Naive thymus-derived CD8-positive, alpha-beta T cell (primary cell): ENCODE measurements around the gene FRY. TPM values are rescaled to one million over a fixed set of nuclear protein-coding genes. Genes with fewer than 3 reads are reported as not detected.

Experiments
- ATAC-seq, 2 donors: fragments of 150-1000 bp; cut with Tn5 transposase in 1 of 2; sonication (Bioruptor Pico), chemical (Tn5 transposase) in 1 of 2; 1 replicate in 1 of 2; 2 replicates in 1 of 2; pipeline ENCODE4 v1.10.0; 2021; ENCODE audit warnings: mild to moderate bottlenecking in 2 of 2, moderate library complexity in 2 of 2
- POLR2A ChIA-PET: fragments of 350-600 bp; sonication (Branson Sonifier 250); formaldehyde crosslinking; loops from one replicate; lab custom pipeline; 2021; ENCODE audit warnings: antibody characterized with exemption; lab: Charles Lee
- DNase-seq, 10 donors: peaks; one replicate each; pipeline versions ENCODE4 v3.0.0 to v3.0.0-alpha.2; 2020 to 2022
- H3K27ac Mint-ChIP-seq, 10 donors: one replicate each; pipeline ENCODE4 v1.8.0; 2020 to 2022; ENCODE audit warnings: mild to moderate bottlenecking in 10 of 10, mixed read lengths in 10 of 10, moderate library complexity in 4 of 10, inconsistent platforms in 1 of 10
- H3K27me3 Mint-ChIP-seq, 5 donors: one replicate each; pipeline ENCODE4 v1.8.0; 2021 to 2022; ENCODE audit warnings: mixed read lengths in 5 of 5
- H3K36me3 Mint-ChIP-seq, 3 donors: one replicate each; pipeline ENCODE4 v1.8.0; 2020 to 2022; ENCODE audit warnings: mixed read lengths in 3 of 3, mild to moderate bottlenecking in 2 of 3, inconsistent platforms in 1 of 3
- H3K4me1 Mint-ChIP-seq, 4 donors: one replicate each; pipeline ENCODE4 v1.8.0; 2021 to 2022; ENCODE audit warnings: mixed read lengths in 4 of 4
- H3K4me3 Mint-ChIP-seq, 10 donors: one replicate each; pipeline ENCODE4 v1.8.0; 2020 to 2022; ENCODE audit warnings: mild to moderate bottlenecking in 10 of 10, mixed read lengths in 10 of 10, moderate library complexity in 6 of 10, inconsistent platforms in 1 of 10
- H3K9me3 Mint-ChIP-seq, 9 donors: one replicate each; pipeline ENCODE4 v1.8.0; 2020 to 2022; ENCODE audit warnings: mixed read lengths in 9 of 9, mild to moderate bottlenecking in 3 of 9, inconsistent platforms in 1 of 9, moderate library complexity in 1 of 9
- polyA plus RNA-seq, 3 donors: library from polyadenylated mRNA; unstranded; fragments of 300-500 nt; fragmentation: Illumina TruSeq; gene quantifications; one replicate each; pipeline ENCODE4 v1.2.3, GENCODE V29; 2021
- total RNA-seq, 8 experiments: library from RNA in 2 of 8; stranded (reverse) in 2 of 8; gene quantifications; one replicate each; pipeline ENCODE4 v1.2.3 and lab custom pipeline; 2021 to 2026

The FRY gene
- total and polyA plus RNA-seq, 5 experiments from 2014 or later, result 0.08 to 1.4 (median 0.40) TPM

GRCh38 chr13:32107474-32107873 is 75.9 kb downstream of the FRY start:
- Mint-ChIP-seq H3K9me3 (peaks cover 0 to 10% (median 0%) of the 10 kb centered on the region in 9 donors), H3K4me1 (no peaks in the 10 kb centered on the region), H3K4me3 (no peak overlapping the region), H3K36me3 (peaks cover 0 to 10% (median 0%) of the 10 kb centered on the region in 3 donors), H3K27me3 (no peaks in the 10 kb centered on the region), H3K27ac (no peak overlapping the region)
- ATAC-seq (no peak), DNase-seq (no peak)
- POLR2A ChIA-PET, result no interaction called here

DNA sequence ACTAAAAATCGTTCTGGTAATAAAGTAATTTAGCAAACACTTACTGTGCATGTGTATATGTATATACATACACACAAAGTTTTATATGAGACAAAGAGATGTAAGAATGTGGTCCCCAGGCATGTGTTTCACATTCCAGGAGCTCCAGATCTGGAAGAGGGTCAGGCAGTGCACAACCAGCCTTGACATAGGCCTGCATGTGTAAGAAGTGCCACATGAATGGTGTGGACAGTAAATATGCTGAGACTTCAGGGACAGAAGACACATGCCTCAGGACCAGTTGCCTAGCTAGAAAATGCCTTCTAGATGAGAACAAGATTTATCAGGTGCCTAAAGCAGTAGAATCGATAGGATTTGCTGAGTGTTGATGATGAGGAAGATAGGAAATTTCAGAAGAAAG is 76.4 kb downstream of the FRY start:
- Mint-ChIP-seq H3K27me3 (no peaks in the 10 kb centered on the region), H3K36me3 (peaks cover 0 to 10% (median 0%) of the 10 kb centered on the region in 3 donors), H3K4me3 (no peak overlapping the region), H3K9me3 (peaks cover 0 to 10% (median 0%) of the 10 kb centered on the region in 9 donors), H3K27ac (no peak overlapping the region), H3K4me1 (no peaks in the 10 kb centered on the region)
- ATAC-seq (no peak), DNase-seq (no peak)
- POLR2A ChIA-PET, result no interaction called here

DNA sequence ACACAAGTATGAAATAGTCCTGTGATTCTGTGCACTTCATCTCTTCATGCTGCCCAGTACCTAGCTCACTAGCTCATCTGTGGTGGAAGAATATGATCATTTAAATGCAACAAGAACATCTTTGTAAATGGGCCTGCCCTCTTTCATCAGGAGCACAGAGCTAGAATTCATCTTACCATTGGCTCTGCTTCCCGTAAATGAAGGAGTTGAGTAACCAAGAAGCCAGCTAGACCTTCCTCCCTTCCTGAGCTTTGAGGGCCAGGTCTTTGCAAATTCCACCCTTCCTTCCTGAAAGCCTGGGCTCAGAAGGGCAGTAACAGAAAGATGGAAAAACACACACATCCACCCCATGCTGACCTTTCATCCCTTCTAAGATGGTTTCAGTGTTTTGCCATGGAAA is 82.0 kb downstream of the FRY start:
- no peak overlapping the region for H3K27ac Mint-ChIP-seq
- H3K4me1 Mint-ChIP-seq, result peaks cover 0 to 16% (median 11%) of the 10 kb centered on the region in 4 donors
- POLR2A ChIA-PET, result no interaction called here

GRCh38 chr13:32114284-32114950 is 82.8 kb downstream of the FRY start:
- no peaks in the 10 kb centered on the region for H3K27me3 Mint-ChIP-seq
- no peaks in the 10 kb centered on the region for H3K9me3 Mint-ChIP-seq
- peaks cover 0 to 16% (median 11%) of the 10 kb centered on the region in 4 donors for H3K4me1 Mint-ChIP-seq
- H3K4me3 Mint-ChIP-seq, result no peak overlapping the region
- ATAC-seq, result no peak
- no peak for DNase-seq
- POLR2A ChIA-PET, result no interaction called here
- H3K36me3 Mint-ChIP-seq, result no peaks in the 10 kb centered on the region
- peak overlapping the region in 1 of 10 donors; percentile 6 for H3K27ac Mint-ChIP-seq

More for the DNA sequence above, 82.0 kb downstream of the FRY start:
- Mint-ChIP-seq H3K36me3 (no peaks in the 10 kb centered on the region), H3K4me3 (no peak overlapping the region), H3K27me3 (no peaks in the 10 kb centered on the region), H3K9me3 (no peaks in the 10 kb centered on the region)
- DNase-seq, result no peak
- no peak for ATAC-seq

DNA sequence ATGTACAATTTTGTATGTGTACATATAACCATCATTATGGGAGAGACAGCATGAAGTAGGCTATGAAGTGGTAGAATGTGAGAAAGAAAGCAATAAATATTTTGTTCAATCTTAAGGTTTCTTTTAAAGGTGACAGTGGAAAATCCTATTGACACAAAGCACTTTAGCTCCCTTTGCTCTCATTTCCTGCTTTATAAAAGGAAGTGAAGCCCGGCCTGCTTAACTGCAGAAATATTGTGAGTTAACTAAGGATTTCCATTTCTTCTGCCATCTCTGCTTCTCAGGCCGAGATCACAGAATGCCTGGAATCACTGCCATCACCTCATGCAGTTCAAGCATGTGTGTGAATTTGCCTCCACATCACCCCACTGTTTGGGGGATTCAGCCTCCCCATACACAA is 83.5 kb downstream of the FRY start:
- Mint-ChIP-seq H3K27ac (peak overlapping the region in 4 of 10 donors; percentile 3 to 52 (median 18)), H3K9me3 (no peaks in the 10 kb centered on the region), H3K27me3 (no peaks in the 10 kb centered on the region)

DNA sequence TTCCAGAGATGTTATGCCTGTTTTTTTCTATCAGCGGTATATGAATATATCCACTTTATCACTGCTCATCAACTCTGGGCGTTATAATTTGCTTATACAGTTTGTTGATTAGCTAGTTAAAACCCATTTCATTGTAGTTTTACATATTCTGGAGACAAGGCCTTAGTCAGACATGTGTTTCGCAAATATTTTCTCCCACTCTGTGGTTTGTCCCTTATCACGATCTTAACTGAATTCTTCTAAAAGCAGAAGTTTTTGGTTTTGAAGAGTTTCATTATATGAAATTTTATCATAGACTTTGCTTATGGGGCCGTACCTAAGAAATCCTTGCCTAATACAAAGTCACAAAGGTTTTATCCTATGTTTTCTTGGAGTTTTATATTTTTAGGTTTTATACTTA is 84.6 kb downstream of the FRY start:
- Mint-ChIP-seq H3K9me3 (no peaks in the 10 kb centered on the region), H3K36me3 (no peaks in the 10 kb centered on the region), H3K4me1 (peaks cover 0 to 16% (median 11%) of the 10 kb centered on the region in 4 donors), H3K4me3 (no peak overlapping the region), H3K27ac (peak overlapping the region in 1 of 10 donors; percentile 3), H3K27me3 (no peaks in the 10 kb centered on the region)
- ATAC-seq (no peak), DNase-seq (no peak)
- POLR2A ChIA-PET, result no interaction called here

More for the DNA sequence above, 83.5 kb downstream of the FRY start:
- POLR2A ChIA-PET, result no interaction called here
- Mint-ChIP-seq H3K4me1 (peaks cover 0 to 16% (median 11%) of the 10 kb centered on the region in 4 donors), H3K4me3 (no peak overlapping the region), H3K36me3 (no peaks in the 10 kb centered on the region)
- DNase-seq, result peak in 1 of 10 donors; percentile 2
- ATAC-seq, result no peak

DNA sequence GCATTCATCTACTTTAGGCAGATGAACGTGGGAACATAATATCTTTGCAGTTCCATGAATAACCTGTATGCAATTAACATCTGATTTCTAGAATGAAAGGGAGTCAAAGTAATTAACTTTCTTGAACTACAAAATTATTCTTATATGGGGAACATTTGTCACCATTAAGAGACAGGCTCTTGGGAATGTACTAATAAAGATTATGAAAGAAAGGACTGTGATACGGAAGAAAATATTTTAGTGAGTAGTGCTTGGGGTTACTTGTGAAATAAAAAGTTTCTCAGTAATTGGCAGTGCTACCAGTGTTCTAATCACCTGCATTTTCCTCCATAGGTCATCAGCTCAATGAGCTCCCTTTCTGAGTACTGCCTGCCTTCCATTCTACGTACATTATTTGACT is 85.4 kb downstream of the FRY start:
- ATAC-seq (no peak), DNase-seq (no peak)
- no peaks in the 10 kb centered on the region for H3K27me3 Mint-ChIP-seq
- POLR2A ChIA-PET, result interaction anchor here (0.5 kb wide), 1 partner anchor 539 kb away, joined by 3 read pairs; no protein-coding TSS in a partner anchor
- no peaks in the 10 kb centered on the region for H3K36me3 Mint-ChIP-seq
- peaks cover 0 to 3% (median 0%) of the 10 kb centered on the region in 9 donors for H3K9me3 Mint-ChIP-seq
- H3K4me1 Mint-ChIP-seq, result peaks cover 0 to 16% (median 11%) of the 10 kb centered on the region in 4 donors
- H3K4me3 Mint-ChIP-seq, result no peak overlapping the region
- no peak overlapping the region for H3K27ac Mint-ChIP-seq

DNA sequence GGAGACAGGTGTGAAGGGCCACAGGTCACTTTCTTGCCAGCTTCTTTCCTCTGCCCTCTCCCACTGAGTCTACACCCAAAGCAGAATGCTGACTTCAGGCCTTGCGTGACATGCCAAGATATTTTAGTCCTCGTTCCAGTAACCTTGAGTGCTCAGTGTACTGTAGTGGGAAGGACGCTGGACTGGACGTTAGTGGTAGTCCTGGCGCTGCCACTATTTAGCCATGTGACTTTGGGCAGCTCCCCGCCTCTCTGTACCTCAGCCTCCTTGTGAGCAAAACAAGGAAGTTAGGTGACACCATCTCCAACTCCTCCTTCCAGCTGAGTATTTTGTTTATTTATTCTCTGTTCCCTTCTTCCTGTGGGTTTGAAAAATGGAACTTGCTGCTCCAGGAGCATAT is 86.1 kb downstream of the FRY start:
- POLR2A ChIA-PET, result interaction anchor here (0.5 kb wide), 1 partner anchor 538 kb away, joined by 3 read pairs; no protein-coding TSS in a partner anchor
- no peak for ATAC-seq
- H3K27ac Mint-ChIP-seq, result no peak overlapping the region
- H3K36me3 Mint-ChIP-seq, result peaks cover 0 to 3% (median 0%) of the 10 kb centered on the region in 3 donors
- peaks cover 0 to 1% (median 0%) of the 10 kb centered on the region in 5 donors for H3K27me3 Mint-ChIP-seq
- no peak for DNase-seq
- H3K4me3 Mint-ChIP-seq, result no peak overlapping the region
- peaks cover 0 to 16% (median 11%) of the 10 kb centered on the region in 4 donors for H3K4me1 Mint-ChIP-seq
- peaks cover 0 to 8% (median 4%) of the 10 kb centered on the region in 9 donors for H3K9me3 Mint-ChIP-seq

GRCh38 chr13:32121316-32121715 is 89.7 kb downstream of the FRY start:
- no peaks in the 10 kb centered on the region for H3K4me1 Mint-ChIP-seq
- no peak for ATAC-seq
- H3K27me3 Mint-ChIP-seq, result peaks cover 0 to 1% (median 0%) of the 10 kb centered on the region in 5 donors
- DNase-seq, result no peak
- no peak overlapping the region for H3K4me3 Mint-ChIP-seq
- H3K27ac Mint-ChIP-seq, result no peak overlapping the region
- POLR2A ChIA-PET, result no interaction called here
- peaks cover 0 to 16% (median 7%) of the 10 kb centered on the region in 9 donors for H3K9me3 Mint-ChIP-seq
- peaks cover 0 to 3% (median 0%) of the 10 kb centered on the region in 3 donors for H3K36me3 Mint-ChIP-seq

- Mint-ChIP-seq H3K4me1 (no peaks in the 10 kb centered on the region), H3K36me3 (peaks cover 0 to 3% (median 0%) of the 10 kb centered on the region in 3 donors), H3K9me3 (peaks cover 0 to 16% (median 7%) of the 10 kb centered on the region in 9 donors), H3K27ac (no peak overlapping the region), H3K4me3 (no peak overlapping the region), H3K27me3 (peaks cover 0 to 1% (median 0%) of the 10 kb centered on the region in 5 donors)
- ATAC-seq (no peak), DNase-seq (no peak)
- POLR2A ChIA-PET, result no interaction called here
These were observed 93.2 kb downstream of the FRY start for GRCh38 chr13:32124743-32125142.

GRCh38 chr13:32125221-32125689 is 93.7 kb downstream of the FRY start:
- no peak for DNase-seq
- Mint-ChIP-seq H3K27ac (no peak overlapping the region), H3K36me3 (peaks cover 0 to 3% (median 0%) of the 10 kb centered on the region in 3 donors), H3K4me3 (no peak overlapping the region), H3K9me3 (peaks cover 0 to 16% (median 7%) of the 10 kb centered on the region in 9 donors), H3K4me1 (no peaks in the 10 kb centered on the region), H3K27me3 (peaks cover 0 to 1% (median 0%) of the 10 kb centered on the region in 5 donors)
- POLR2A ChIA-PET, result no interaction called here
- no peak for ATAC-seq

DNA sequence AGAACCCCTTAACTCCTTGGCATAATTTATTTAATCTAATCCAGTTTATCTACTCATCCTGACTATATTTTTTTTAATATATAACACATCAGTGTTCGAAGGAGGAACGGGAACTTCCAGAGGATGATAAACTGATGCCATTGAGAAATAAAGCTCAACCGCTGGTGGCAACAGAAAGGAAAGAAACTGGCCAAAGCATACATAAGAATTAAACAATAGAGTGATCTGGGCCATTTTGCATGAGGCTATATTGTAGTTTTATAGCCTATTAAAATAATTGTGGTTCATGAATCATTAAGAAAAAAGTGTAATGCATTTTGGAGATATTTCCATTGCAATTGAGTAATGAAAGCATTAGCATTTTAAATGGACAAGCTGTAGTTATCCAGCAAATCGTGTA is 94.2 kb downstream of the FRY start:
- H3K27ac Mint-ChIP-seq, result no peak overlapping the region
- no peak overlapping the region for H3K4me3 Mint-ChIP-seq
- no peaks in the 10 kb centered on the region for H3K4me1 Mint-ChIP-seq
- H3K27me3 Mint-ChIP-seq, result peaks cover 0 to 1% (median 0%) of the 10 kb centered on the region in 5 donors
- POLR2A ChIA-PET, result no interaction called here
- H3K36me3 Mint-ChIP-seq, result peaks cover 0 to 3% (median 0%) of the 10 kb centered on the region in 3 donors
- no peak for ATAC-seq
- no peak for DNase-seq
- peaks cover 0 to 16% (median 7%) of the 10 kb centered on the region in 9 donors for H3K9me3 Mint-ChIP-seq

- peaks cover 0 to 1% (median 0%) of the 10 kb centered on the region in 5 donors for H3K27me3 Mint-ChIP-seq
- POLR2A ChIA-PET, result no interaction called here
- ATAC-seq, result no peak
These were observed 94.7 kb downstream of the FRY start for GRCh38 chr13:32126278-32126677.

More at GRCh38 chr13:32126278-32126677, 94.7 kb downstream of the FRY start:
- H3K27ac Mint-ChIP-seq, result no peak overlapping the region
- DNase-seq, result no peak
- H3K4me1 Mint-ChIP-seq, result no peaks in the 10 kb centered on the region
- peaks cover 0 to 16% (median 7%) of the 10 kb centered on the region in 9 donors for H3K9me3 Mint-ChIP-seq
- no peak overlapping the region for H3K4me3 Mint-ChIP-seq
- peaks cover 0 to 3% (median 0%) of the 10 kb centered on the region in 3 donors for H3K36me3 Mint-ChIP-seq
